ENCODE measurements around the gene ADCY3.

The ADCY3 gene

DNA sequence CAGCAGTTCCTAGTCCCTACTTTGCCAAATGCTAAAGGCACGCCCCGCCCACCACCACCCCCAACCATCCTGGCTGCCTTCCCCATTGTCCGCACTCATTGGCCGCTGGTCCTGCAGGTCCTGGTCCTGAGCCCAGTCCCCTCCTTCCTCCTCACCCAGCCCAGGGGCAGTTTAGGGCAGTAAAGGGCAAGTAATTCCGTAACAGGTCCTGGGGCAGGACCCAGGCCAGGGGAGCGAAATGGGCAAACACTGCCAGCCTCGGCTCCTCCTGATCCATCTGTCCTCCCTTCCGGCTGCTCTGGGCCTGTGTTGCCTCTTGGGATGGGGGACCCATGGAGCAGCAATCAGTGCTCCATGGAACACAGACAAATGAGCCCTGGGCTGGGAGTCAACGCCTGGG, 6.1 kb downstream of the ADCY3 start:
- ATAC-seq: no peak
- TF ChIP-seq CSDC2 (CRISPR knock-in tag; IDR thresholded peaks at IDR 0.05) (no peak), TCF4 (CRISPR knock-in tag; IDR thresholded peaks at IDR 0.05; ENCODE audit: borderline replicate concordance) (no peak), ZFP3 (CRISPR knock-in tag; IDR thresholded peaks at IDR 0.05) (no peak), ISL1 (CRISPR knock-in tag; IDR thresholded peaks at IDR 0.05) (no peak), TOX (CRISPR knock-in tag; IDR thresholded peaks at IDR 0.05; ENCODE audit: borderline replicate concordance) (no peak), ZC3H10 (CRISPR knock-in tag; IDR thresholded peaks at IDR 0.05) (no peak), ZFP30 (CRISPR knock-in tag; IDR thresholded peaks at IDR 0.05) (no peak), RARB (CRISPR knock-in tag; IDR thresholded peaks at IDR 0.05) (no peak), GLIS3 (CRISPR knock-in tag; IDR thresholded peaks at IDR 0.05) (no peak), ZNF70 (CRISPR knock-in tag; IDR thresholded peaks at IDR 0.05) (no peak), ZNF565 (CRISPR knock-in tag; conservative IDR thresholded peaks at IDR 0.05; ENCODE audit: low read depth) (no peak), ARNTL (CRISPR knock-in tag; IDR thresholded peaks at IDR 0.05; ENCODE audit: borderline replicate concordance, low read depth) (no peak), PATZ1 (CRISPR knock-in tag; IDR thresholded peaks at IDR 0.05; ENCODE audit: borderline replicate concordance) (no peak), ZNF8 (CRISPR knock-in tag; IDR thresholded peaks at IDR 0.05) (no peak), SNAI2 (CRISPR knock-in tag; IDR thresholded peaks at IDR 0.05) (no peak)
- TF ChIP-seq, protein P1, sequence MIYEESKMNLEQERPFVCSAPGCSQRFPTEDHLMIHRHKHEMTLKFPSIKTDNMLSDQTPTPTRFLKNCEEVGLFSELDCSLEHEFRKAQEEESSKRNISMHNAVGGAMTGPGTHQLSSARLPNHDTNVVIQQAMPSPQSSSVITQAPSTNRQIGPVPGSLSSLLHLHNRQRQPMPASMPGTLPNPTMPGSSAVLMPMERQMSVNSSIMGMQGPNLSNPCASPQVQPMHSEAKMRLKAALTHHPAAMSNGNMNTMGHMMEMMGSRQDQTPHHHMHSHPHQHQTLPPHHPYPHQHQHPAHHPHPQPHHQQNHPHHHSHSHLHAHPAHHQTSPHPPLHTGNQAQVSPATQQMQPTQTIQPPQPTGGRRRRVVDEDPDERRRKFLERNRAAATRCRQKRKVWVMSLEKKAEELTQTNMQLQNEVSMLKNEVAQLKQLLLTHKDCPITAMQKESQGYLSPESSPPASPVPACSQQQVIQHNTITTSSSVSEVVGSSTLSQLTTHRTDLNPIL (CRISPR knock-in tag; IDR thresholded peaks at IDR 0.05; ENCODE audit: low read depth): no peak
- TF ChIP-seq, protein P2, sequence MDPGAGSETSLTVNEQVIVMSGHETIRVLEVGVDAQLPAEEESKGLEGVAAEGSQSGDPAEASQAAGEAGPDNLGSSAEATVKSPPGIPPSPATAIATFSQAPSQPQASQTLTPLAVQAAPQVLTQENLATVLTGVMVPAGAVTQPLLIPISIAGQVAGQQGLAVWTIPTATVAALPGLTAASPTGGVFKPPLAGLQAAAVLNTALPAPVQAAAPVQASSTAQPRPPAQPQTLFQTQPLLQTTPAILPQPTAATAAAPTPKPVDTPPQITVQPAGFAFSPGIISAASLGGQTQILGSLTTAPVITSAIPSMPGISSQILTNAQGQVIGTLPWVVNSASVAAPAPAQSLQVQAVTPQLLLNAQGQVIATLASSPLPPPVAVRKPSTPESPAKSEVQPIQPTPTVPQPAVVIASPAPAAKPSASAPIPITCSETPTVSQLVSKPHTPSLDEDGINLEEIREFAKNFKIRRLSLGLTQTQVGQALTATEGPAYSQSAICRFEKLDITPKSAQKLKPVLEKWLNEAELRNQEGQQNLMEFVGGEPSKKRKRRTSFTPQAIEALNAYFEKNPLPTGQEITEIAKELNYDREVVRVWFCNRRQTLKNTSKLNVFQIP (CRISPR knock-in tag; IDR thresholded peaks at IDR 0.05; ENCODE audit: borderline replicate concordance, low read depth): no peak
- TF ChIP-seq, protein P3, sequence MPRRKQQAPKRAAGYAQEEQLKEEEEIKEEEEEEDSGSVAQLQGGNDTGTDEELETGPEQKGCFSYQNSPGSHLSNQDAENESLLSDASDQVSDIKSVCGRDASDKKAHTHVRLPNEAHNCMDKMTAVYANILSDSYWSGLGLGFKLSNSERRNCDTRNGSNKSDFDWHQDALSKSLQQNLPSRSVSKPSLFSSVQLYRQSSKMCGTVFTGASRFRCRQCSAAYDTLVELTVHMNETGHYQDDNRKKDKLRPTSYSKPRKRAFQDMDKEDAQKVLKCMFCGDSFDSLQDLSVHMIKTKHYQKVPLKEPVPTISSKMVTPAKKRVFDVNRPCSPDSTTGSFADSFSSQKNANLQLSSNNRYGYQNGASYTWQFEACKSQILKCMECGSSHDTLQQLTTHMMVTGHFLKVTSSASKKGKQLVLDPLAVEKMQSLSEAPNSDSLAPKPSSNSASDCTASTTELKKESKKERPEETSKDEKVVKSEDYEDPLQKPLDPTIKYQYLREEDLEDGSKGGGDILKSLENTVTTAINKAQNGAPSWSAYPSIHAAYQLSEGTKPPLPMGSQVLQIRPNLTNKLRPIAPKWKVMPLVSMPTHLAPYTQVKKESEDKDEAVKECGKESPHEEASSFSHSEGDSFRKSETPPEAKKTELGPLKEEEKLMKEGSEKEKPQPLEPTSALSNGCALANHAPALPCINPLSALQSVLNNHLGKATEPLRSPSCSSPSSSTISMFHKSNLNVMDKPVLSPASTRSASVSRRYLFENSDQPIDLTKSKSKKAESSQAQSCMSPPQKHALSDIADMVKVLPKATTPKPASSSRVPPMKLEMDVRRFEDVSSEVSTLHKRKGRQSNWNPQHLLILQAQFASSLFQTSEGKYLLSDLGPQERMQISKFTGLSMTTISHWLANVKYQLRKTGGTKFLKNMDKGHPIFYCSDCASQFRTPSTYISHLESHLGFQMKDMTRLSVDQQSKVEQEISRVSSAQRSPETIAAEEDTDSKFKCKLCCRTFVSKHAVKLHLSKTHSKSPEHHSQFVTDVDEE (CRISPR knock-in tag; IDR thresholded peaks at IDR 0.05): no peak

GRCh38 chr2:24912986-24913385, 7.1 kb downstream of the ADCY3 start:
- TF ChIP-seq TOX (CRISPR knock-in tag; IDR thresholded peaks at IDR 0.05; ENCODE audit: borderline replicate concordance): no peak
- no peak for TF ChIP-seq TCF4 (CRISPR knock-in tag; IDR thresholded peaks at IDR 0.05; ENCODE audit: borderline replicate concordance)
- no peak for TF ChIP-seq ARNTL (CRISPR knock-in tag; IDR thresholded peaks at IDR 0.05; ENCODE audit: borderline replicate concordance, low read depth)
- TF ChIP-seq, protein P4, sequence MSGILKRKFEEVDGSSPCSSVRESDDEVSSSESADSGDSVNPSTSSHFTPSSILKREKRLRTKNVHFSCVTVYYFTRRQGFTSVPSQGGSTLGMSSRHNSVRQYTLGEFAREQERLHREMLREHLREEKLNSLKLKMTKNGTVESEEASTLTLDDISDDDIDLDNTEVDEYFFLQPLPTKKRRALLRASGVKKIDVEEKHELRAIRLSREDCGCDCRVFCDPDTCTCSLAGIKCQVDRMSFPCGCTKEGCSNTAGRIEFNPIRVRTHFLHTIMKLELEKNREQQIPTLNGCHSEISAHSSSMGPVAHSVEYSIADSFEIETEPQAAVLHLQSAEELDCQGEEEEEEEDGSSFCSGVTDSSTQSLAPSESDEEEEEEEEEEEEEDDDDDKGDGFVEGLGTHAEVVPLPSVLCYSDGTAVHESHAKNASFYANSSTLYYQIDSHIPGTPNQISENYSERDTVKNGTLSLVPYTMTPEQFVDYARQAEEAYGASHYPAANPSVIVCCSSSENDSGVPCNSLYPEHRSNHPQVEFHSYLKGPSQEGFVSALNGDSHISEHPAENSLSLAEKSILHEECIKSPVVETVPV (CRISPR knock-in tag; IDR thresholded peaks at IDR 0.05): no peak
- TF ChIP-seq PPARA (CRISPR knock-in tag; IDR thresholded peaks at IDR 0.05; ENCODE audit: borderline replicate concordance): no peak
- TF ChIP-seq SNAI2 (CRISPR knock-in tag; IDR thresholded peaks at IDR 0.05): no peak
- TF ChIP-seq ZFP3 (CRISPR knock-in tag; IDR thresholded peaks at IDR 0.05): no peak
- TF ChIP-seq ZC3H10 (CRISPR knock-in tag; IDR thresholded peaks at IDR 0.05): no peak
- no peak for TF ChIP-seq OSR1 (CRISPR knock-in tag; IDR thresholded peaks at IDR 0.05)
- no peak for TF ChIP-seq ZNF70 (CRISPR knock-in tag; IDR thresholded peaks at IDR 0.05)
- TF ChIP-seq ESRRG (CRISPR knock-in tag; IDR thresholded peaks at IDR 0.05): no peak
- TF ChIP-seq, protein P2 (CRISPR knock-in tag; IDR thresholded peaks at IDR 0.05; ENCODE audit: borderline replicate concordance, low read depth): no peak
- TF ChIP-seq ZNF8 (CRISPR knock-in tag; IDR thresholded peaks at IDR 0.05): no peak
- TF ChIP-seq ZNF565 (CRISPR knock-in tag; conservative IDR thresholded peaks at IDR 0.05; ENCODE audit: low read depth): no peak
- TF ChIP-seq, protein P1 (CRISPR knock-in tag; IDR thresholded peaks at IDR 0.05; ENCODE audit: low read depth): no peak
- no peak for TF ChIP-seq BACH2 (CRISPR knock-in tag; IDR thresholded peaks at IDR 0.05; ENCODE audit: borderline replicate concordance)
- no peak for TF ChIP-seq PATZ1 (CRISPR knock-in tag; IDR thresholded peaks at IDR 0.05; ENCODE audit: borderline replicate concordance)
- no peak for TF ChIP-seq RARB (CRISPR knock-in tag; IDR thresholded peaks at IDR 0.05)
- TF ChIP-seq GLIS3 (CRISPR knock-in tag; IDR thresholded peaks at IDR 0.05): no peak
- ATAC-seq: no peak

All from SK-N-SH treated with all-trans-retinoic acid at 6 μM for 48 hours (cell line).